Measurements from ENCODE around the gene NOX5. TPM values are rescaled to one million over a fixed set of nuclear protein-coding genes. Genes with fewer than 3 reads are reported as not detected.

NOX5 gene
- total and polyA plus RNA-seq, 2 of the 4 experiments (the other 2 are of a cell fraction): 0.07 TPM; not detected in 1

GRCh38 chr15:69096626-69097025 lies 82.1 kb downstream of the NOX5 start:
- Histone ChIP-seq H2BK15ac (ENCODE audit: low read depth, low read length) (no peak overlapping the region), H3K4me1 (ENCODE audit: control insufficient read depth, insufficient read depth, low read length) (no peaks in the 10 kb centered on the region), H2BK5ac (ENCODE audit: low read depth, low read length, poor library complexity, severe bottlenecking) (no peak overlapping the region), H4K91ac (ENCODE audit: insufficient read depth, low read depth, low read length) (no peak overlapping the region), H4K5ac (ENCODE audit: low read depth, low read length) (no peak overlapping the region), H3K79me1 (ENCODE audit: low read depth in 1 of 2, low read length in 2 of 2) (no peaks in the 10 kb centered on the region), H3K36me3 (ENCODE audit: control insufficient read depth, insufficient read depth, low read length) (no peaks in the 10 kb centered on the region), H3K14ac (replicated peaks; ENCODE audit: low read depth, low read length) (no peak overlapping the region), H3K56ac (ENCODE audit: extremely low read depth, insufficient read depth, low read length) (no peak overlapping the region), H2AFZ (replicated peaks; ENCODE audit: low read length, poor library complexity) (no peak overlapping the region), H3K23ac (ENCODE audit: low read depth, low read length) (no peak overlapping the region), H2AK5ac (ENCODE audit: low read depth, low read length) (no peak overlapping the region), H2BK20ac (ENCODE audit: low read depth, low read length) (no peak overlapping the region), H3K9ac (ENCODE audit: low read depth, low read length) (no peak overlapping the region), H3K9me1 (ENCODE audit: insufficient read depth, low read length) (no peaks in the 10 kb centered on the region; the same call in 1 of the 2 replicates), H4K8ac (ENCODE audit: low read depth in 2 of 2, low read length in 2 of 2) (no peak overlapping the region), H2BK120ac (ENCODE audit: low read depth, low read length) (no peak overlapping the region), H3K27me3 (ENCODE audit: control insufficient read depth, insufficient read depth, low read length) (peaks cover 55% of the 10 kb centered on the region), H3K18ac (ENCODE audit: low read depth, low read length) (no peak overlapping the region), H3K9me3 (ENCODE audit: control insufficient read depth, insufficient read depth, low read length) (no peaks in the 10 kb centered on the region), H3K27ac (ENCODE audit: insufficient read depth, low read length) (no peak overlapping the region), H2AK9ac (replicated peaks; ENCODE audit: low read depth, low read length, poor library complexity) (no peak overlapping the region), H3K4ac (ENCODE audit: low read depth, low read length) (no peak overlapping the region), H3K4me2 (ENCODE audit: low read depth, low read length) (no peak overlapping the region), H3K4me3 (ENCODE audit: insufficient read depth, low read depth, low read length) (no peak overlapping the region), H4K20me1 (ENCODE audit: insufficient read depth, low read length) (no peaks in the 10 kb centered on the region)
- no CpG with 5 or more reads among the region's 2 CpGs for WGBS, 2 experiments (ENCODE audit: extremely low coverage in 2 of 2, insufficient read length in 1 of 2)
- ATAC-seq (ENCODE audit: low read depth): no peak
- no TSS peak for BruUV-seq (replicated peaks)
- DNase-seq: no peak
- TF ChIP-seq MAZ (IDR thresholded peaks at IDR 0.05; ENCODE audit: borderline replicate concordance, low read depth, low read length) (no peak), RCOR1 (IDR thresholded peaks at IDR 0.05; ENCODE audit: insufficient replicate concordance, low read length) (no peak), FOS (IDR thresholded peaks at IDR 0.05; ENCODE audit: low read depth, low read length) (no peak), ELK1 (IDR thresholded peaks at IDR 0.05; ENCODE audit: borderline replicate concordance, low read depth, low read length) (no peak)
- in situ Hi-C loops (cut with MboI; ENCODE audit: low sequenced_read_pairs): no loop called here
- intact Hi-C loops (cut with micrococcal nuclease): no loop called here
- dilution Hi-C loops (cut with HindIII; ENCODE audit: low sequenced_read_pairs, unreplicated experiment): no loop called here
- POLR2A ChIA-PET (ENCODE audit: unreplicated experiment): no interaction called here
- CTCF ChIA-PET: no interaction called here
